ENCODE data around the gene CACUL1.

CACUL1 gene

GRCh38 chr10:118720685-118721538 lies 33.9 kb downstream of the CACUL1 start:
- Histone ChIP-seq H3K36me3 (replicated peaks) (no peaks in the 10 kb centered on the region), H3K27ac (no peak overlapping the region), H3K4me3 (ENCODE audit: low read depth, low read length) (no peak overlapping the region), H3K27me3 (replicated peaks) (no peaks in the 10 kb centered on the region)
- in situ Hi-C loops (cut with HindIII; ENCODE audit: low pct_ligation_motif_present, low sequenced_read_pairs), result no loop called here
- DNase-seq, result peak; percentile 79
- TF ChIP-seq CTCF (IDR thresholded peaks at IDR 0.05; ENCODE audit: low read depth, low read length, missing control alignments), result peak; percentile 49

- no peak for DNase-seq
- in situ Hi-C loops (cut with HindIII; ENCODE audit: low pct_ligation_motif_present, low sequenced_read_pairs), result no loop called here
- Histone ChIP-seq H3K36me3 (replicated peaks) (no peaks in the 10 kb centered on the region), H3K27ac (no peak overlapping the region), H3K27me3 (replicated peaks) (no peaks in the 10 kb centered on the region), H3K4me3 (ENCODE audit: low read depth, low read length) (no peak overlapping the region)
- no peak for TF ChIP-seq CTCF (IDR thresholded peaks at IDR 0.05; ENCODE audit: low read depth, low read length, missing control alignments)
Observed at GRCh38 chr10:118714366-118714765, 40.4 kb downstream of the CACUL1 start.

GRCh38 chr10:118712930-118713634 lies 41.7 kb downstream of the CACUL1 start:
- Histone ChIP-seq H3K27me3 (replicated peaks) (no peaks in the 10 kb centered on the region), H3K27ac (no peak overlapping the region), H3K36me3 (replicated peaks) (no peaks in the 10 kb centered on the region), H3K4me3 (ENCODE audit: low read depth, low read length) (no peak overlapping the region)
- in situ Hi-C loops (cut with HindIII; ENCODE audit: low pct_ligation_motif_present, low sequenced_read_pairs), result no loop called here
- DNase-seq, result no peak
- TF ChIP-seq CTCF (IDR thresholded peaks at IDR 0.05; ENCODE audit: low read depth, low read length, missing control alignments), result peak; percentile 53

- no peak for TF ChIP-seq CTCF (IDR thresholded peaks at IDR 0.05; ENCODE audit: low read depth, low read length, missing control alignments)
- in situ Hi-C loops (cut with HindIII; ENCODE audit: low pct_ligation_motif_present, low sequenced_read_pairs), result no loop called here
- no peaks in the 10 kb centered on the region for H3K27me3 ChIP-seq (replicated peaks)
- no peak overlapping the region for H3K27ac ChIP-seq
- no peak overlapping the region for H3K4me3 ChIP-seq (ENCODE audit: low read depth, low read length)
- H3K36me3 ChIP-seq (replicated peaks), result no peaks in the 10 kb centered on the region
- DNase-seq, result no peak
Observed at GRCh38 chr10:118712080-118712479, 42.7 kb downstream of the CACUL1 start.

GRCh38 chr10:118710487-118710886 lies 44.3 kb downstream of the CACUL1 start:
- no peaks in the 10 kb centered on the region for H3K27me3 ChIP-seq (replicated peaks)
- in situ Hi-C loops (cut with HindIII; ENCODE audit: low pct_ligation_motif_present, low sequenced_read_pairs), result no loop called here
- TF ChIP-seq CTCF (IDR thresholded peaks at IDR 0.05; ENCODE audit: low read depth, low read length, missing control alignments), result no peak
- no peaks in the 10 kb centered on the region for H3K36me3 ChIP-seq (replicated peaks)
- no peak overlapping the region for H3K27ac ChIP-seq
- DNase-seq, result no peak
- H3K4me3 ChIP-seq (ENCODE audit: low read depth, low read length), result no peak overlapping the region
